ENCODE data around the gene USH2A. TPM values are rescaled to one million over a fixed set of nuclear protein-coding genes. Genes with fewer than 3 reads are reported as not detected.

The USH2A gene
- polyA plus RNA-seq, 3 donors: not detected

- Histone ChIP-seq H3K36me3 (replicated peaks in 1 of 2; ENCODE audit: control insufficient read depth in 1 of 2, insufficient read depth in 2 of 2, low read length in 2 of 2) (no peaks in the 10 kb centered on the region), H3K9me3 (replicated peaks in 1 of 2; ENCODE audit: control insufficient read depth in 1 of 2, insufficient read depth in 1 of 2, low read length in 2 of 2) (no peaks in the 10 kb centered on the region), H2AFZ (ENCODE audit: insufficient read depth, low read depth, low read length, poor library complexity, severe bottlenecking) (no peak overlapping the region), H3K4me2 (replicated peaks; ENCODE audit: extremely low read depth, low read length, poor library complexity, severe bottlenecking) (no peak overlapping the region), H3K27ac (ENCODE audit: low read depth in 1 of 2, low read length in 2 of 2) (no peak overlapping the region), H3K27me3 (ENCODE audit: control insufficient read depth in 2 of 2, insufficient read depth in 2 of 2, low read length in 2 of 2) (no peaks in the 10 kb centered on the region), H3K4me1 (ENCODE audit: control insufficient read depth in 1 of 2, insufficient read depth in 2 of 2, low read length in 2 of 2) (no peaks in the 10 kb centered on the region), H4K20me1 (ENCODE audit: insufficient read depth, low read length) (no peaks in the 10 kb centered on the region), H3K4me3 (replicated peaks in 1 of 3; ENCODE audit: low read depth in 2 of 3, low read length in 3 of 3) (no peak overlapping the region), H3K79me2 (ENCODE audit: insufficient read depth, low read length) (no peaks in the 10 kb centered on the region), H3K9ac (ENCODE audit: insufficient read depth, low read length, poor library complexity, severe bottlenecking) (no peak overlapping the region)
- no peak overlapping the region for H3K4me3 Mint-ChIP-seq
- no peaks in the 10 kb centered on the region for H3K27me3 Mint-ChIP-seq (ENCODE audit: low read depth in 3 of 3)
- no CpG with 5 or more reads among the region's 2 CpGs for WGBS (ENCODE audit: insufficient coverage)
- no peaks in the 10 kb centered on the region for H3K4me1 Mint-ChIP-seq
- no peak overlapping the region for H3K27ac Mint-ChIP-seq
- H3K36me3 Mint-ChIP-seq: no peaks in the 10 kb centered on the region
- DNase-seq: no peak
- no peak for TF ChIP-seq CTCF (IDR thresholded peaks at IDR 0.05)
- intact Hi-C loops (cut with micrococcal nuclease): no loop called here
- H3K9me3 Mint-ChIP-seq: peaks cover 0 to 3% (median 0%) of the 10 kb centered on the region in 7 donors
These were observed 398.7 kb downstream of the USH2A start for GRCh38 chr1:216024546-216024945.

GRCh38 chr1:216020743-216021345 lies 402.4 kb downstream of the USH2A start:
- intact Hi-C loops (cut with micrococcal nuclease): no loop called here
- H2AFZ ChIP-seq (ENCODE audit: insufficient read depth, low read depth, low read length, poor library complexity, severe bottlenecking): no peak overlapping the region
- no peak overlapping the region for H3K4me3 Mint-ChIP-seq
- no CpG with 5 or more reads among the region's 3 CpGs for WGBS (ENCODE audit: insufficient coverage)
- TF ChIP-seq CTCF (IDR thresholded peaks at IDR 0.05): no peak
- no peak overlapping the region for H3K9ac ChIP-seq (ENCODE audit: insufficient read depth, low read length, poor library complexity, severe bottlenecking)
- H3K27me3 Mint-ChIP-seq (ENCODE audit: low read depth in 3 of 3): no peaks in the 10 kb centered on the region
- H3K79me2 ChIP-seq (ENCODE audit: insufficient read depth, low read length): no peaks in the 10 kb centered on the region
- no peak overlapping the region for H3K27ac Mint-ChIP-seq
- H3K9me3 Mint-ChIP-seq: peaks cover 0 to 3% (median 1%) of the 10 kb centered on the region in 7 donors
- no peak for DNase-seq
- no peaks in the 10 kb centered on the region for H3K36me3 Mint-ChIP-seq
- H3K27ac ChIP-seq (ENCODE audit: low read depth in 1 of 2, low read length in 2 of 2): no peak overlapping the region
- H4K20me1 ChIP-seq (ENCODE audit: insufficient read depth, low read length): no peaks in the 10 kb centered on the region
- no peak overlapping the region for H3K4me2 ChIP-seq (replicated peaks; ENCODE audit: extremely low read depth, low read length, poor library complexity, severe bottlenecking)
- H3K4me1 Mint-ChIP-seq: no peaks in the 10 kb centered on the region
- no peaks in the 10 kb centered on the region for H3K36me3 ChIP-seq (replicated peaks in 1 of 2; ENCODE audit: control insufficient read depth in 1 of 2, insufficient read depth in 2 of 2, low read length in 2 of 2)
- H3K4me1 ChIP-seq (ENCODE audit: control insufficient read depth in 1 of 2, insufficient read depth in 2 of 2, low read length in 2 of 2): no peaks in the 10 kb centered on the region
- H3K9me3 ChIP-seq (replicated peaks in 1 of 2; ENCODE audit: control insufficient read depth in 1 of 2, insufficient read depth in 1 of 2, low read length in 2 of 2): no peaks in the 10 kb centered on the region
- H3K27me3 ChIP-seq (ENCODE audit: control insufficient read depth in 2 of 2, insufficient read depth in 2 of 2, low read length in 2 of 2): no peaks in the 10 kb centered on the region
- H3K4me3 ChIP-seq (replicated peaks in 1 of 3; ENCODE audit: low read depth in 2 of 3, low read length in 3 of 3): no peak overlapping the region
